ENCODE data around the gene DNMT3B. TPM values are rescaled to one million over a fixed set of nuclear protein-coding genes. Genes with fewer than 3 reads are reported as not detected.

DNMT3B gene
- total and polyA plus RNA-seq, 12 donors: 0.12 to 2.0 (median 0.87) TPM; not detected in 1

DNA sequence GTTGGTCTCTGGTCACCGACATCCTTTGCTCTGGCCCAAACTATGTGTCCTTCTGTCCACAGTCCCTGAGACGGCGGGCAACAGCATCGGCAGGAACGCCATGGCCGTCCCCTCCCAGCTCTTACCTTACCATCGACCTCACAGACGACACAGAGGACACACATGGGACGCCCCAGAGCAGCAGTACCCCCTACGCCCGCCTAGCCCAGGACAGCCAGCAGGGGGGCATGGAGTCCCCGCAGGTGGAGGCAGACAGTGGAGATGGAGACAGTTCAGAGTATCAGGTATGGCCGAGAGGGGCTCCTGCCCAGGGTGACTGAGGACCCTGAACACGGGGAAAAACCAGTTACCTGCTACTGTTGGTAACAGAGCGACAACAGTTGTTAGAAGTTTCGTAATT, 25.0 kb downstream of the DNMT3B start:
- Histone ChIP-seq H3K9me3 (replicated peaks in 1 of 3) (no peaks in the 10 kb centered on the region), H3K36me3 (replicated peaks in 1 of 2) (no peaks in the 10 kb centered on the region), H3K4me1 (replicated peaks in 1 of 2) (no peaks in the 10 kb centered on the region), H3K27me3 (no peaks in the 10 kb centered on the region), H3K4me3 (no peak overlapping the region), H3K27ac (no peak overlapping the region)
- intact Hi-C loops (cut with DNase I): loop anchor here (5.0 to 10.0 kb wide), 2 partner anchors 515 to 518 kb away; no protein-coding TSS in a partner anchor
- TF ChIP-seq POLR2A (IDR thresholded peaks at IDR 0.05) (no peak), CTCF (IDR thresholded peaks at IDR 0.05) (no peak)
- 90 to 99% (median 91%) methylated on average over 13 to 16 of the region's 16 CpGs for WGBS, 4 donors
- no peak for DNase-seq

- H3K9me3 ChIP-seq (replicated peaks in 1 of 3): no peaks in the 10 kb centered on the region
- H3K4me1 ChIP-seq (replicated peaks in 1 of 2): no peaks in the 10 kb centered on the region
- H3K27me3 ChIP-seq: no peaks in the 10 kb centered on the region
- 62 to 79% (median 68%) methylated on average over 6 of the region's 6 CpGs for WGBS, 4 donors
- intact Hi-C loops (cut with DNase I): loop anchor here (5.0 to 10.0 kb wide), 4 partner anchors 105 to 515 kb away; no protein-coding TSS in a partner anchor
- peak; percentile 74 to 87 (median 79) for DNase-seq
- no peak overlapping the region for H3K27ac ChIP-seq
- no peak overlapping the region for H3K4me3 ChIP-seq
- no peak for TF ChIP-seq POLR2A (IDR thresholded peaks at IDR 0.05)
- peak; percentile 94 to 99 (median 96) for TF ChIP-seq CTCF (IDR thresholded peaks at IDR 0.05)
- no peaks in the 10 kb centered on the region for H3K36me3 ChIP-seq (replicated peaks in 1 of 2)
Measured at GRCh38 chr20:32789896-32790750, 27.9 kb downstream of the DNMT3B start.

- H3K9me3 ChIP-seq (replicated peaks in 1 of 3): no peaks in the 10 kb centered on the region
- H3K4me3 ChIP-seq: no peak overlapping the region
- no peak for TF ChIP-seq CTCF (IDR thresholded peaks at IDR 0.05)
- no peak for TF ChIP-seq POLR2A (IDR thresholded peaks at IDR 0.05)
- no peaks in the 10 kb centered on the region for H3K36me3 ChIP-seq (replicated peaks in 1 of 2)
- no peaks in the 10 kb centered on the region for H3K27me3 ChIP-seq
- H3K27ac ChIP-seq: no peak overlapping the region
- no peak for DNase-seq
- intact Hi-C loops (cut with DNase I): loop anchor here in 1 of 2 donors (5.0 to 10.0 kb wide), 2 partner anchors 104 to 302 kb away; no protein-coding TSS in a partner anchor
- 68 to 90% (median 82%) methylated on average over 2 to 3 of the region's 3 CpGs for WGBS, 4 donors
- H3K4me1 ChIP-seq (replicated peaks in 1 of 2): no peaks in the 10 kb centered on the region
Measured at GRCh38 chr20:32790751-32791057, 28.5 kb downstream of the DNMT3B start.

DNA sequence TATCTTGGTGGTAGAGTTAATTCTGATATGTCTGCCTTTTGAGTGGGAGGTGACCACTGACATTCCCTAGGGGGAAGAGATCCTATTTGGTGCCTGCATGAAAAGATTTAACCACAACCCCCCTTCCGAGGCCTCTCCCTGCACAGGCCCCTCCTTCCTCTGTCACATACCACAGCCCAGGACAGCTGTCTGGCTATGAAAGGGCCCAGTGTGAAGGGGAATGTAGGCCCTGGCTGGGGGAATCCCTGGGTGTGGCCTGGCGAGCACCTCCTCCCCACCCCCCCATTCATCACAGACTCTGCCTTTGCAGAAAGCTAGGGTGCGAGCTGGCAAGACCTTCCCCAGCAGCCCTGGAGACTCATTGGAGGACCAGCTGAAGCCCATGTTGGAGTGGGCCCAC, 30.1 kb downstream of the DNMT3B start:
- Histone ChIP-seq H3K27ac (no peak overlapping the region), H3K4me3 (no peak overlapping the region), H3K4me1 (replicated peaks in 1 of 2) (no peaks in the 10 kb centered on the region), H3K9me3 (replicated peaks in 1 of 3) (no peaks in the 10 kb centered on the region), H3K27me3 (no peaks in the 10 kb centered on the region), H3K36me3 (replicated peaks in 1 of 2) (no peaks in the 10 kb centered on the region)
- no peak for TF ChIP-seq POLR2A (IDR thresholded peaks at IDR 0.05)
- no peak for TF ChIP-seq CTCF (IDR thresholded peaks at IDR 0.05)
- no peak for DNase-seq
- WGBS, 4 donors: 77 to 89% (median 85%) methylated on average over 1 to 3 of the region's 3 CpGs
- intact Hi-C loops (cut with DNase I): loop anchor here in 1 of 2 donors (5.0 to 10.0 kb wide), 2 partner anchors 102 to 300 kb away; no protein-coding TSS in a partner anchor

Data from adrenal gland (tissue), 12 donors.